DMS114 treated with DMSO at 0.1 percent for 48 hours (cell line): ENCODE data around the gene SH2B3.

Source experiments
- DNase-seq: peaks from one replicate; lab custom pipeline; 2025; ENCODE audit not compliant: unreplicated experiment; lab: John Stamatoyannopoulos, UW

Gene SH2B3

DNA sequence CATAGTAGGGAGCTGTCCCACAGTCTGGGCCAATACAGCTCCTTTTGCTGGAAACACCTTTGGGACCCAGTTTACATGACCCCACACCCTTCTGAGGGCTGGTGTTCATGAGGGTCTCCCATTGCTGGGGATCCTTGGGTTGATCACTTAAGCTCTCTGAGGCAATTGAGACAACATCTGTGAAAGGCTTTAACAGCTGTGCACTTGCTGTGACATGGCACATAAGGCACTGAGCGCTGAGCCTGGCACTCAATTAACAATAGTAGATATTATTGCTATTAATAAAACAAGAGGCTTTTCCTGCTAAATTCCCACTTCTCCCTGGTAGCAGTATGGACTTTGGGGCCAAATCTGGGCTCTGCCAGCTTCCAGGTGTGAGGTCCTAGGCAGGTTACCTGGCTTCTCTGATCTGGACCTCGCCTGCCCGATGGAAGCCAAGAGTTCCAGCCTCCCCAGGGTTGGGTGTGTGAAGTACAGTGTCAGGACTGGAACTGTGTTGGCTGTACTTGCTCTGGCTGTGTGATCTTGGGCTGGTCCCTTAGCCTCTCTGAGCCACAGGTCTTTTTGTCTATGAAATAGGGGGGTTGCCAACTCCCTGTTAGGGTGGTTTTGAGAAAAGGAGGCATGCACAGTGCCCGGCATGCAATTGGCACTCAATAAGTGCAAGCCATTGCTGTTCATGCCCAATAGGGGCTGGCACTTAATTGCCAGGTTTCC is 3.1 kb downstream of the SH2B3 start:
- DNase-seq: no peak

DNA sequence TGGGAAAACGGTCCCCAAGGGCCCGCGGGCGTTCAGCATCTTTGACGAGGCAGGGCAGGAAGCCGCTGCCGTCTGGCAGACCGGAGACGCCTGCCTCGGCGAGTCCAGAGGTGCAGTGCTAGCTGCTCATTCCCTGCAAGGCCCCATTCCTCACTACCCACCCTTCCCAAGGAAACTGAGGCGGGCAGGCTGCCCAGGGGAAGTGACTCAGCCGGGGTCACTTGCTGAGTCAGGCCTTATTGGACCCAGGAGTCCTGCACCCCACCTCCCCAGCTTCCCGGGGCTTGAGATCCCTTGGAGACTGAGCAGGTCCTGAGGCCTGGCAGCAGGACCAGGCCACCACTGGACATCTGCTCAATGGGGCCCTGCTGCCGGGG is 3.7 kb downstream of the SH2B3 start:
- no peak for DNase-seq

DNA sequence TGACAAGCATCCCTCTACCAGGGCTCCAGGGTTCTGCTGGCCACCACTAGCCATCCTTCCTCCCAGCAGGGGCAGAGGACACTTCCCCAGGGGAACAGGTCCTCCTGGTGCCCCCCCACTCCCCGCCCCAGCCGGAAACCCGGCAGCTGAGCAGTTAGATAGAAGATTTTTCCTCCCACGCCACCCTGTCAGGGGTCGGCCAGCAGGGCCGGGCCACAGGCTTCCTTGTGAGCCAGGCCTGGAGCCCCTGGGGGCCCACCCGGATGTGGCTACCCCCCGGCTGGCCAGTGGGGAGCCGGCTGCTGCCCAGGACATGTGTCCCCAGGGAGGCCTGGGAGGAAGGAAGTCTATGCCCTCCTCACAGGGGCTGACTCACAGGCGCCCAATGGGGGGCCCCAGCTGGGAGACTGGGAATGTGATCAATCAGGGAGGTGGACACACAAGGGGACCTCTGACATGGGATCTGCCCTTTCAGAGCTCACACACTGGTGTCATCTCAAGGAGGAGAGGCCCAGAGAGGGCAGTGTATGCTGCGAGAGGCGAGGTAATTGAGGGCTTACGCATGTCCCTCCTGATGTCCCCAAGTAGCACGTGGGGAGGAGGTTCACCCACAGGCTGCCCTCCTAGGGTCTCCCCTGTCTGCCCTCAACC is 4.2 kb downstream of the SH2B3 start:
- DNase-seq: no peak

DNA sequence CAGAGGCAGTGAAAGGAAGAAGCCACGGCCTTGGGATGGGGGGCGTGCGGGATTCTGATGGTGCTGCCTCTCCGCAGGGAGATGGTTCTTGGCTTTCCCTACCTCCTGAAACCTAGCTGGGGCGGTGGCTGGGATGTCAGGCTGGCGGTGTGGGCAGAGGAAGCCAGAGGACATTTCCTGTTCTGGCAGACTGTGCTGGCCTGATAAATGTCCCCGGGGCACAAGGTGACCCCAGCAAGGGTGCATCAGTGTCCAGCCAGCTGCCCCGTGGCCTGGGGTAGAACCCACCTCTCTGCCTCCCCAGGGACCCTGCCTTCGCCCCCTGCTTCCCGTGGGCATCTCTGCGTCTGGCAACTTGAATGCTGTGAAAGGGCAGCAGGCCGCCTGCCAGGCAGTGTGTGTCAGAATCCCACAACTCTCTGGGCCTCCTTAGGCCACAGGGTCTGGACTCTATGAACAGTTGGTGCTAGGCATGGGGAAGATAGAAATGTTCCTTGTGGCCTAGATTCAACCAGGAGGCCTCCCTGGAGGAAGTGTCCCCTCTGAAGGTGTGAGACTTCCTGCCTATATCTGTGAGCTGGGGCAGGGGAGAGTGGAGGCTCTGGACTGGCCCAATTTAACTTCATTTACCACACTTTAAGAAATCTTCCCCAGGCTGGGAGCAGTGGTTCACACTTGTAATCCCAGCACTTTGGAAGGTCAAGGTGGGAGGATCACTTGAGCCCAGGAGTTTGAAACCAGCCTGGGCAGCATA is 4.9 kb downstream of the SH2B3 start:
- no peak for DNase-seq

DNA sequence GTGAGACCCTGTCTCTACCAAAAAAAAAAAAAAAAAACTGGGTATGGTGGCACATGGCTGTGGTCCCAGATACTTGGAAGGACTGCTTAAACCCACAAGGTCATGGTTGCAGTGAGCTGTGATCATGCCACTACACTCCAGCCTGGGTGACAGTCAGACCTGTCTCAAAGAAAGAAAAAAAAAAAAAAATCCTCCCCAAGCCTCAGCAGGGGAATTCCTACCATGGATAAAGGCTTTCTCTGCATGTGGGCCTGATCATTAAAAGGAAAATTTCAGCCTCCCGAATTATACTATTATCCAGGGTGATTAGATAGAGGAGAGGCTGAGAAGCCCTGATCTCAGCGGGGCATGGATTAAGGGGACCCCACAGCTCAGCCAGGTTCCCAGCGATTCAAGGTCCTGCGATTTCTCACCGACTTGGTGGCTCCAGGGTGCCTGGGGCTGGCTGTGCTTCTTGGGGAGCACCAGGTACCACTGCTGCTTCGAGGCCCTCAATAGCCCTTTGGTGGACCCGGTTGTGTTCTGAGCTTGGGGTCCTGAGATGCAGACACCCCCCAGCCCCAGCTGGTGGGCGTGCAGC is 5.6 kb downstream of the SH2B3 start:
- DNase-seq: no peak

DNA sequence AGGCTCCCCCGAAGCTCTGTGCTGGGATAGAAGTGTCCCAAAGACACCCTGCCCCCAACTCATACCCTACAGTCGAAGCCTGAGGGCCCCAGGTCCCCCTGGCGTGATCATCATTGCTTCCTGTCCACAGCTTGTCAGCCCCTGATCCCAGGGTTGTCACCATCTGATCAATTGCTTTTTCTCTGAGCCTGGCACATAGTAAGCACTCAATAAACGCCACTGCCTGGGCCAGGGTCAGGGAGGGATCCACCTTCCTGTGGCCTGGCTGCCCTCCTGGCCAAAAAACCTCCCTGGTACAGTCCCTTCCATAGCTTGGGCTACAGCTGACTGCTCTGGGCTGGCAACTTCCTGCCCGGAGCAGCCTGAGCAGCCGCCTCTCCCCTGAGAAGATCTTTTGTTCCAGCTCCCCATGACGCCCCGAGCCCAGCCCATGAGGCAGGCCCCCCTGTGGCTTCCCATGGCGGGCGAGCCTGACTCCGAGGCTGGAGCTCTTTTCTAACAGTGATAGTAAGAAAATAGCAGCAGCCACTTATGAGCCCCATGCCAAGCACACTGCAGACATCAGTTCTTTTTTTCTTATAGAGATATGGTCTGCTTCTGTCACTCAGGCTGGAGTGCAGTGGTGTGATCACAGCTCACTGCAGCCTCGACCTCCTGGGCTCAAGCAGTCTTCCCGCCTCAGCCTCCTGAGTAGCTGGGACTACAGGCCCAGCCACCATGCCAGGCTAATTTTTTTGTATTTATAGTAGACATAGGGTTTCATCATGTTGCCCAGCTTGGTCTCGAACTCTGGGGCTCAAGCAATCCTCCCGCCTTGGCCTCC is 6.5 kb downstream of the SH2B3 start:
- no peak for DNase-seq

DNA sequence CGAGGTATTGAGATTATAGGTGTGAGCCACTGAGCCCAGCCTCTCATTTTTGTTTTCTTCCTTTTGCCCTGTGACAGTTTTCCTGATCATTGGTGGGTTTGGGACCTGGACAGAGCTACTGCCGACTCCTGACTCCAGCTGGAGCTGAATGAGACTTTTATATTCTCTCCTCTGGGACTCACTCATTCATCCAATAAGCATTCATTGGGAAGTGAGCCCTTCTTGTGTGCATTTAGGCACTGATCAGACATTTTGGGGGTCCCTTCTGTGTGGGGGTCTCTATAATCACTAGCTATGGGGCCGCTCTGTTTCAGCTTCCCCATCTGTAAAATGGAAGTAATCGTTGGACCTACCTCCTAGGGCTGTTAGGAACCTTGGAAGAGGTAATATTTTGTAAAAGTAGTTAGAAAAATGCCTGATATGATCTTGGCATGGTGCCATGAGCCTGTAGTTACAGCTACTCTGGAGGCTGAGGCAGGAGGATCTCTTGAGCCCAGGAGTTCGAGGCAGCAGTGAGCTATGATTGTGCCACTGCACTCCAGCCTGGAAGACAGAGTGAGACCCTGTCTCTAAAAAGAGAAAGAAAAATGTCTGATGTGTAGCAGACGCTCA is 7.2 kb downstream of the SH2B3 start:
- no peak for DNase-seq

DNA sequence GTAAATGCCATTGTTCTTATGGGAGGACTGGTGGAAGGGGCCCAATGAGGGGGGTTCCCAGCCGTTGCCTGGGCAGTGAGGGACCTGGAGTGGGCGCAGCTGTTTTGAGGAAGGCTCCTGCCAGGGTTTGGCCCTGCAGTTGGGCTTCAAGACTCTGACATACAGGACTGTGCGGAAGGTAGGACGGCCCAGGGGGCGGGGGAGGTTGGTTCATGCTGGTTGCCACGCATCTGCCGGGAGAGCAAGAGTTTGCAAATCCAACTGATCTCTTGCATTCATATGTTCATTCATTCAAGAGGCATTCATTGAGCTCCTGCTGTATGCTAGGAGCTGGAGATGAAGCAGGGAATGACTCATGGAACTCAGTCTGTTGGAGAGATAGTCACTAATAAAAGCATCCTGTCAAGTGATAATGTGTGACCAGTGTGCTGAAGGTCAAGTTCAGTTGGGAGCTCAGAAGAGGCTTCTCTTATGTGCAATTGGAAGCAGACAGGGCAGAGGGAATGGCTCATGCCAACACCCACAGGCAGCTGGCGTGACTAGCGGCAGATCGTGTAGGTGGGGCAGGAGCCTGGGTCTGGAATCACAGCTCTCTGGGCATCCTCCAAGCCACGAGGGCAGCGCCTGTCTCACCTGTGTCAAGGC is 7.8 kb downstream of the SH2B3 start:
- DNase-seq: no peak

DNA sequence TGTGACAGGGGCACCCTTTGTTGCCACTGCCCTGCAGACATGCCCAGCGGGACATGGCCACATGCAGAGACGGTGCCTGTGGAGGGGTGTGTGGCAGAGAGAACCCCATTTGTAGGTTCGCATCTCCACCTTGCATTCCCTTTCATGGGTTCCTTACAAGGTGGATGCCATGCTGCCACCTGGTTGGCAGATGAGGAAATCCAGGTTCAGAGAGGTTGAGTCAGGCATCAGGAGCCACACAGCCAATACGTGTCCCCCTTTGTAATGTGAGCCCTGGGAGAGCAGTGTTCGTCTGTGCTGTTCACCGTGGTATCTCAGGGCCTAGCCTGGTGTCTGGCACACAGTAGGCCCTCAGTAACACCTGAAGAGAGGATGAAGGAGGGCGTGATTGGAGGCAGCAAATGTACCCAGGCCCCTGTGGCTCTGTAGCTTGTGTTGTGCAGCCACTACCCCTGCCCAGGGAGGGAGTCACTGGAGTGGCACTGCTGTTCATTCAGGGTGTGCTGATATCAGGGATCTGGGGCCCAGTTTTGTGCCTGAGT is 9.1 kb downstream of the SH2B3 start:
- DNase-seq: no peak

DNA sequence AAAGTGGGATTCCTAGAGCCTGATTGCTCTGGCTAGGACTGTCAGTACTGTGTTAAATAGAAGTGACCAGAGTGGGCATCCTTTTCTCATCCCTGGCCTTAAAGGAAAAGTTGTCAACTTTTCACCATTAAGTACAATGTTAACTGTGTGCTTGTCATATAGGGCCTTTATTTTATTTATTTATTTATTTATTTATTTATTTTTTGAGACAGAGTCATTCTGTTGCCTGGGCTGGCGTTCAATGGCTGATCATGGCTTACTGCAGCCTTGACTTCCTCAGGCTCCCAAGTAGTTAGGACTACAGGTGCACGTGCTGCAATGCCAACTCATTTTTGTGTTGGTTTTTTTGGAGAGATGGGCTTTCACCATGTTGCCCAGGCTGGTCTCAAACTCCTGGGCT is 11.6 kb downstream of the SH2B3 start:
- DNase-seq: no peak

DNA sequence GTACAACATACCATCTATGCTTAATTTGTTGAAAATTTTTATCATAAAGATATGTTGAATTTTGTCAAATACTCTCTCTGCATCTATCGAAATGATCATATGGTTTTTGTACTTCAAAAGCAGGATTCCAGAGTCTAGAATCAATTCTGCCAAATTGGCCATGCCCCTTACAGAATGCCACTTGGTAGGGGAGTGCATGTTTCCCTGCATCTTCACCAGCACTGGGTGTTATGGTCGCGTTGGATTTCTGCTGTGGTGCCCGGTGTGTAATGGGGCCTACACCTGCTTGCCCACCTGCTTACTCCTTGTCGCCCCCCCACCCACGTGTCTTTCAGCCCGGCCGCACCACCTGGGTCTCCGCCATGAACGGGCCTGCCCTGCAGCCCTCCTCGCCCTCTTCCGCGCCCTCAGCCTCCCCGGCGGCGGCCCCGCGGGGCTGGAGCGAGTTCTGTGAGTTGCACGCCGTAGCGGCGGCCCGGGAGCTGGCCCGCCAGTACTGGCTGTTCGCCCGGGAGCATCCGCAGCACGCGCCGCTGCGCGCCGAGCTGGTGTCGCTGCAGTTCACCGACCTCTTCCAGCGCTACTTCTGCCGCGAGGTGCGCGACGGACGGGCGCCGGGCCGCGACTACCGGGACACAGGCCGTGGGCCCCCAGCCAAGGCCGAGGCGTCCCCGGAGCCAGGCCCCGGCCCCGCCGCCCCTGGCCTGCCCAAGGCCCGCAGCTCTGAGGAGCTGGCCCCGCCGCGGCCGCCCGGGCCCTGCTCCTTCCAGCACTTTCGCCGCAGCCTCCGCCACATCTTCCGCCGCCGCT is 12.3 kb downstream of the SH2B3 start:
- DNase-seq: no peak

DNA sequence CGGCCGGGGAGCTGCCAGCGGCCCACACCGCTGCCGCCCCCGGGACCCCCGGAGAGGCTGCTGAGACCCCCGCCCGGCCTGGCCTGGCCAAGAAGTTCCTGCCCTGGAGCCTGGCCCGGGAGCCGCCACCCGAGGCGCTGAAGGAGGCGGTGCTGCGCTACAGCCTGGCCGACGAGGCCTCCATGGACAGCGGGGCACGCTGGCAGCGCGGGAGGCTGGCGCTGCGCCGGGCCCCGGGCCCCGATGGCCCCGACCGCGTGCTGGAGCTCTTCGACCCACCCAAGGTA is 12.8 kb downstream of the SH2B3 start:
- DNase-seq: no peak

DNA sequence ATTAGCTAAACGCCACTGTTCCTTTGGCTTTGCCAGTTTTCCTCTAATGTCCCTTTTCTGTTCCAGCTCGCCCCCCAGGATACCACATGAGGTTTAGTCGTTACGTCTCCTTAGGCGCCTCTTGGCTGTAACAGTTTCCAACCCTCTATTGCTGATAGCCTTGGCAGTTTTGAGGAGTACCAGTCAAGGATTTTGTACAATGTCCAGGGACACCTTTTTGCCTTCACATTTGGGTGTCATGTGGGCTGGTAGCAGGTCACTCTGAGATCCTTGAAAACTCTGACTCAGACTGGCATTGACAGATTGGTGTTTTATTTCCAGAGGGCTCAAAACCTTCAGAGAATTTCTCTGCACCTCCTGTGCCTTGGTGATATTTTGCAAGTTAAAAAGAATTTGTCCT is 14.1 kb downstream of the SH2B3 start:
- no peak for DNase-seq

DNA sequence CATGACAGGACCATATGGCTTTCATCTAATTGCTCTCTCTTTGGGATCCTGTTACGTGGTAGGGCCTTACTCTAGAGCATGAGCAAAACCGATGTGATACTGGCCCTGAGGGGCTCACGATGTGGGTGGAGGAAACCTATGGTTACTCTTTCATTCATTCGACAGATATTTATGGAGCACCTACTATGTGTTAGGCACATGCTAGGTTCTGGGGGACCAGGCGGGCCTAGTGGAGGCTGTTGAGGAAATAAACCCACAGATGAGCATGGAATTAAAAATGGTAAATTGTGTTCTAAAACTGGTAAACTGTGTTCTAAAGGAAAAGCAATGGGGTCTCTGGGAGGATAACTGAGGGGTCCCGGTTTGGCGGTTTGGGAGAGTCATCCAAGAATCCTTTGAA is 14.8 kb downstream of the SH2B3 start:
- no peak for DNase-seq

DNA sequence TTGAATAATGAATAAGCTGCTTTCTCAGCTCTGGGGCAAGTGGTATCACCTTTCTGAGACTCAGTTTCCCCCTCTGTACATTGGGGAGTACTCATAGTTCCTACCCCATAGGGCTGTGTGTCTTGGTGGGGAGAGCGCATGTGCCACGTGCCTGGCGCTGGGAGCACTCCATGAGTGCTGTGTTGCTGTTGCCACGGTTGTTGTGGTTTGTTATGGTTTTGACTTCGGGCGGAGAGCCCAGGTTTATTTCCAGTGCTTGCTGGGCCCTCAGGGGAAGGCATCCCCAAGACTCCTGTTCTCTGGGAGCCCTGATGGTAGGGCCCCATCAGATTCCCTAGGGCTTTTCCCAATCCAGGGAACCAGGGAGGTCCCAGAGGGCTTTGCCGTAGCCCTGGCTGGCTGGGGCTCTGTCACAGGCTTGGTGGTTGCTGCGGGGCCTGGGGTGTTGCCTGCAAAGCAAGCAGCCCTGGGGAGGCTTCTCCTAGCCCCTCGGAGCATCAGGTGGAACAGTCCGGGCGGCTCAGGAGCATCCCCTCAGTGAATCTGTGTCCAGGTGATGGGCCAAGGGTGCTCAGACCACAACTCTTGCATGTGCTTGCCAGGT is 18.6 kb downstream of the SH2B3 start:
- DNase-seq: no peak

DNA sequence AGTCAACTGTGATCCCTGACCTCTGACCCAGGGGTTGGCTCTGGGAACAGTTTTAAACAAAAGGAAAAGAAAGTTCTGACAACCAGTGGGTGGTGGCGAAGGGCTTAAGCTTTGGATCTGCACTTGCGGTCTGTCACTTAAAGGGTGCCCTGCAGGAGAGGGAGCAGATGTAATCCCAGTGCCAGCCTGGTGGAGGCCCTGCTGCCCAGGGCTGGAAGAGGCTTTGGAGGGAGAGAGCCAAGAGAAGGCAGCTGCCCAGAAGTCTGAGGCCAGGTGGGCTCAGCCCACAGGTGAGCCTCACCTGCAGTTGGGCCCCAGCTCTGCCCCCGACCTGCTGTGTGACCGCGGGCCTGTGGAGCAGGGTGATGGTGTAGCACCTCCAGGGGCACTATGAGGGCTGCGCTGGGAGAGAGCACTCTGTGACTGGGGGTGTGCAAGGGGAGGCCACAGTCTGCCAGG is 19.1 kb downstream of the SH2B3 start:
- no peak for DNase-seq

DNA sequence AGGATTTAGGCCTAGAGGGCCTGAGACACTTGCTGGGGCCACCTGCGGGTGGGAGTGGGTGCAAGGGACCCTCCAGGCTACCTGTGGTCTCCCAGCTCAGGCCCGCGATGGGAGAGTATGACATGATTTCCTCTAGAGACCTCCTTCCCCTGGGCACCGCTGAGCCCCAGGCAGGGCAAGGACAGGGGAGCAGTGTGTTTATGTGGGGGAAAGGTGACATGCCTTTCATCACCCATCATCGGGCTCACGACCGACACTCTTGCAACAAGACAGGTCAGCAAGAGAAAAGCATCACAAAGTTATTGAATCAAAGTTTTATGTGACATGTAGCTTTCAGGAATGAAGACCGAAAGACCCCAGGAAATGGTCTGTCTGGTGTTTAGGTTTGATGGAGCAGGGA is 19.9 kb downstream of the SH2B3 start:
- DNase-seq: no peak

DNA sequence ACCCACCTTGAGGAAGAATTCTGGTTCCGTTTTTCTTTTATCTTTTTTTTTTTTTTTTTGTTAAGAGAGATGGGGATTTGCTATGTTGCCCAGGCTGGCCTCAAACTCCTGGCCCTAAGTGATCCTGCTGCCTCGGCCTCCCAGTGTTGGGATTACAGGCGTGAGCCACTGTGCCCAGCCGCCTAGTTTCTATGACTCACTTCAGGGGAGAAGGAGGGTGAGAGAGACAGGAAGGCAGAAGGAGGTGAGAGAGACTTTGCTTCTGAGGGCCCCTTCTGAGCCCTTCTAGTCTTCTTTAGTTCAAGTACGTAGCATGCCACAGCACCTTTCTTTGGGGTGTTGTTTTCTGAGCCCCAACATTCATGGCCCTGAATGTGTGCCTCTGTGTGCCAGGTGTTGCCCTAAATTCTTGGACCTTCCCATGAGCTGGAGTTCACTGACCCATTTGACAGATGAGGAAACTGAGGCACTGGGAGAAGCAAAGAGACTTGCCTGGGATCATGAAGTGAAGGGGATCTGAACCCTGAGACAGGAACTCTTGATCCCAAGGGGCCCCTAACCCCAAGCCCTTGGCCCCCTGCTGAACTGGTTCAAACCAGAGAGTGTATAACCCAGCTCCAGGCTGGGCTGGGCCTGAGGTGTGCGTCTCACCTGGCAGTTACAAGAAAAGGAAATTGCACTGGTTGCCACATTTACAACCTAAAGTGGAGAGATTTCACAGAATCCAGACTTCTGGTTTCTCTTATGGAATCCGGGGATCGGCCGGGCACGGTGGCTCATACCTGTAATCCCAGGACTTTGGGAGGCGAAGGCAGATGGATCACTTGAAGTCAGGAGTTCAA is 20.8 kb downstream of the SH2B3 start:
- DNase-seq: no peak
